HL-60 (cell line): Measurements from ENCODE around the gene EEF2KMT.
"Not testable (repeated sequence)": the region's sequence is repeated elsewhere in the genome, so short reads cannot be mapped to it uniquely, and the experiment has no call there.

Experiments
- GABPA ChIP-seq: IDR thresholded peaks from 2 replicates; pipeline ENCODE4 v1.6.1; 2012; ENCODE audit warnings: low read depth
- POLR2AphosphoS5 ChIP-seq: IDR thresholded peaks from 2 replicates; pipeline ENCODE4 v1.6.1; 2012; ENCODE audit warnings: low read depth
- TF ChIP-seq, protein P1 (sequence below): IDR thresholded peaks from one replicate; pipeline ENCODE4 v1.5.1; 2011; ENCODE audit warnings: low read length, control low read depth, inconsistent platforms; ENCODE audit not compliant: insufficient read depth

DNA sequence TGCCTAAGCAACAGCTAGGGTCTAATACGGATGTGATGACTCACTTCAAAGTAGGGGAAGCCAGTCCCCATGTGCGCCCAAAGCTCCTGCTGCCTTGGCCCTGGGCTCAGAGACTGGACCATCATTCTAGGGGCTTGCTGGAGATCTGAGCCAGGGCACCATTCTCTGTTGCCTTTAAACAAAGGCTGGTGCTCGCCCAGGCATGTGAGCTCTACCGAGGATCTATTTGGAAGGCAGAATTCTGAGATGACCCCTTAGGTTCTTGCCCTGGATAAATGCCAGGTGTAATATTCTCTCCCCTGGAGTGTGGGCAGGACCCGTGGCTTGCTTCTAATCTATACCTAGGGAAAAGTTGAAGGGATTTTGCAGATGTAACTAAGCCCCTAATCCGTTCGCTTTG, 42.6 kb upstream of the EEF2KMT start:
- TF ChIP-seq GABPA, POLR2AphosphoS5: not testable (repeated sequence)
- TF ChIP-seq, protein P1, sequence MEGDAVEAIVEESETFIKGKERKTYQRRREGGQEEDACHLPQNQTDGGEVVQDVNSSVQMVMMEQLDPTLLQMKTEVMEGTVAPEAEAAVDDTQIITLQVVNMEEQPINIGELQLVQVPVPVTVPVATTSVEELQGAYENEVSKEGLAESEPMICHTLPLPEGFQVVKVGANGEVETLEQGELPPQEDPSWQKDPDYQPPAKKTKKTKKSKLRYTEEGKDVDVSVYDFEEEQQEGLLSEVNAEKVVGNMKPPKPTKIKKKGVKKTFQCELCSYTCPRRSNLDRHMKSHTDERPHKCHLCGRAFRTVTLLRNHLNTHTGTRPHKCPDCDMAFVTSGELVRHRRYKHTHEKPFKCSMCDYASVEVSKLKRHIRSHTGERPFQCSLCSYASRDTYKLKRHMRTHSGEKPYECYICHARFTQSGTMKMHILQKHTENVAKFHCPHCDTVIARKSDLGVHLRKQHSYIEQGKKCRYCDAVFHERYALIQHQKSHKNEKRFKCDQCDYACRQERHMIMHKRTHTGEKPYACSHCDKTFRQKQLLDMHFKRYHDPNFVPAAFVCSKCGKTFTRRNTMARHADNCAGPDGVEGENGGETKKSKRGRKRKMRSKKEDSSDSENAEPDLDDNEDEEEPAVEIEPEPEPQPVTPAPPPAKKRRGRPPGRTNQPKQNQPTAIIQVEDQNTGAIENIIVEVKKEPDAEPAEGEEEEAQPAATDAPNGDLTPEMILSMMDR = not testable (repeated sequence)
